T-helper 17 cell (primary cell): ENCODE measurements around the gene ATG2A. TPM values are rescaled to one million over a fixed set of nuclear protein-coding genes. Genes with fewer than 3 reads are reported as not detected.
A peak's percentile ranks its signal among the peaks of the same experiment; 100 is the strongest.
"Not testable (repeated sequence)": the region's sequence is repeated elsewhere in the genome, so short reads cannot be mapped to it uniquely, and the experiment has no call there.

Experiments used
- ATAC-seq: fragments of 150-1000 bp; cut with Tn5 transposase; 2 replicates; pipeline ENCODE4 v1.10.0; 2021; ENCODE audit warnings: mild to moderate bottlenecking, moderate library complexity
- DNase-seq, 3 donors: peaks; one replicate each; pipeline versions ENCODE4 v3.0.0 to v3.0.0-alpha.2; 2020 to 2021
- H3K9me3 ChIP-seq: one replicate; pipeline ENCODE4 v1.7.0; 2013; ENCODE audit warnings: low read length, mild to moderate bottlenecking; ENCODE audit not compliant: control insufficient read depth, poor library complexity, severe bottlenecking
- H3K27ac Mint-ChIP-seq: one replicate; pipeline ENCODE4 v1.8.0; 2022; ENCODE audit warnings: mild to moderate bottlenecking, moderate library complexity, mixed read lengths
- H3K27me3 Mint-ChIP-seq: one replicate; pipeline ENCODE4 v1.8.0; 2022; ENCODE audit warnings: mixed read lengths
- H3K36me3 Mint-ChIP-seq: one replicate; pipeline ENCODE4 v1.8.0; 2022; ENCODE audit warnings: low read depth, mixed read lengths
- H3K4me1 Mint-ChIP-seq: one replicate; pipeline ENCODE4 v1.8.0; 2022; ENCODE audit warnings: mild to moderate bottlenecking, mixed read lengths
- H3K4me3 Mint-ChIP-seq: one replicate; pipeline ENCODE4 v1.8.0; 2022; ENCODE audit warnings: mild to moderate bottlenecking, moderate library complexity, mixed read lengths
- total RNA-seq, 4 donors: library from RNA in 2 of 4; stranded (reverse) in 2 of 4; gene quantifications; one replicate each; pipeline ENCODE4 v1.2.3 and lab custom pipeline; 2022 to 2026

Gene ATG2A
- total RNA-seq, 2 donors from 2014 or later: 161 to 226 TPM

DNA sequence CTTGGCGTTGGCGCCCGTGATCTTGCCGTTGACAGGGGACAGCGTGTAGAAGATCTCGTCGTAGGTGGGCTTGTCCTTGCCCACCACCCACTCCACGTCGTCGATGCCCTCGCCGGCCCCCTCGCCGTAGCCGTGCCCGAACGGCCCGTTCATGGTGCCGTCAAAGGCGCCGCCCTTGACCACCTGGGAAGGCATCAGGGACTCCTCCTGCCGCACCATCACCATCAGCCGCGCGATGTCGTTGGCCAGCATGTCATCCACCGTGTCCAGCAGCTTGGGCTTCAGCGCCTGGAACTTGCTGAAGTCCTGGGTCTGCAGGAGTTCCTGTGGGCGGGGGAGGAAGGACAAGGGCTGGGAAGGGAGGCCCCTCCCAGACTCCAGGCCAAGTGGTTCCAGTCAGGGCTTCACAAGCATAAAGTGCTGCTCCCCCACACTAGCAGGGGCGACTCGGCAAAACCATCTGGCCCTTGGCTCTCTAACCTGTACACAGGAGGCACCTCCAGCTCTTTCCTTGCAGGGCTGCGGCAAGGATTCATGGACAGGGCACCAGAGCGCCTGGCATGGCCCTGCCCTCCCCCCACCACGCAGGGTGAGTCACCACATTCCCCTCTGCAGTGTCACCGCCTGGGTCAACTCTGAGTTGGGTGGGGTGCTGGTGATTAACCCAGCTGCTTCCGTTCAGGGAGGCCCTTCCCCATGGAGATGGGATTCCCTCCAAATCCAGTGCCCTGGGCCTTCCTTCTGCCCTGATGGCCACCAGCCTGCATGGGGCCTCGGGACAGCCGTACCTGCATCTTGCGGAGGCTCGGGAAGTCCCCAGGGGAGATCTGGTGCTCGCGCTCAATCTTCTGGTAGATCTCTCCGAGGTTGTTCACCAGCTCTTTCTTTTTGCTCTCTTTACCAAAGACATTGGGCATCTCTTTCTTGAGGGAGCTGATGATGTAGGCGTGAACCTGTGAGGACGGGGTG is 62.2 kb downstream of the ATG2A start:
- H3K36me3 Mint-ChIP-seq: peaks cover 2% of the 10 kb centered on the region
- peak overlapping the region; percentile 83 for H3K4me3 Mint-ChIP-seq
- no peaks in the 10 kb centered on the region for H3K9me3 ChIP-seq
- peak overlapping the region; percentile 98 for H3K27ac Mint-ChIP-seq
- H3K4me1 Mint-ChIP-seq: peaks cover 73% of the 10 kb centered on the region
- H3K27me3 Mint-ChIP-seq: no peaks in the 10 kb centered on the region
- ATAC-seq: peak; percentile 16
- DNase-seq: peak in 1 of 3 donors; percentile 48

DNA sequence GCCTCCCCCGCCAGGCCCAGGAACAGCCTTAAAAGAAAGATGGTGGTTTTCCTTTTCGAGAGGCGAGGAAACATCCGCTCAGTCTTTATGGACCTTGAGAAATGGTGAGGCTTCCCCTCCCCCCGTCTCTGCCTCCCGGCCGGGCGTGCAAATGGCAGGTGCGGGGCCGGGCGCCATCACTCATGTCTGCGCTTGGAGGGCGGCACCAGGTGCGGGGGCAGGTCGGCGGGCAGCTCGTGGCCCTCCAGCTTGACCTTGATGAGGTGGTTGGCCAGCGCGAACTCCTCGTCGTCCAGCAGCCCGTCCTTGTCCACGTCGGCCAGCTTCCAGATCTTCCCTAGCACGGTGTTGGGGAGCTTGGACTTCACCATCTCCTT is 62.9 kb downstream of the ATG2A start:
- no peak for DNase-seq
- Mint-ChIP-seq H3K4me1 (peaks cover 70% of the 10 kb centered on the region), H3K27ac (peak overlapping the region; percentile 98), H3K27me3 (no peaks in the 10 kb centered on the region), H3K4me3 (peak overlapping the region; percentile 83), H3K36me3 (peaks cover 2% of the 10 kb centered on the region)
- no peak for ATAC-seq
- H3K9me3 ChIP-seq: no peaks in the 10 kb centered on the region

DNA sequence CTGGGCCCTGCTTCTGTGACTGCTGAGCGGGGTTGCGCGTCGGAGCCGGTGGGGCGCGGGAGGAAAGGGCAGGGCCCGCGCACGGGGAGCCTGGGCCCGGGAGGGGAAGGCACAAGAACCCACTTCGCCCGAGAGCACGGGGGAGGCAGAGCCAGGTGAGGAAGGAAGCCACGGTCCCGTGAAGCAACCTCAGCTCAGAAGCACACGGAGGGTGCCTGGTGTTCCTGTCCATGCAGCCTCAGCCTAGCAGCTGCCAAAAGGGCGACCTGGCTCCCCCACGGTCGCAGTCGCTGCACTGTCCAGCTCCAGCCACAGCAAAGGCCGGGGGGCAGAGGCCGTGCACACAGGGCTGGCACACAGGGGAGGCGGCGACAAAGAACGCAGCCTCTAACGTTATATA is 63.3 kb downstream of the ATG2A start:
- peak overlapping the region; percentile 83 for H3K4me3 Mint-ChIP-seq
- H3K27me3 Mint-ChIP-seq: no peaks in the 10 kb centered on the region
- H3K27ac Mint-ChIP-seq: peak overlapping the region; percentile 98
- peaks cover 2% of the 10 kb centered on the region for H3K36me3 Mint-ChIP-seq
- no peaks in the 10 kb centered on the region for H3K9me3 ChIP-seq
- H3K4me1 Mint-ChIP-seq: peaks cover 67% of the 10 kb centered on the region
- ATAC-seq (peak; percentile 24), DNase-seq (no peak)

DNA sequence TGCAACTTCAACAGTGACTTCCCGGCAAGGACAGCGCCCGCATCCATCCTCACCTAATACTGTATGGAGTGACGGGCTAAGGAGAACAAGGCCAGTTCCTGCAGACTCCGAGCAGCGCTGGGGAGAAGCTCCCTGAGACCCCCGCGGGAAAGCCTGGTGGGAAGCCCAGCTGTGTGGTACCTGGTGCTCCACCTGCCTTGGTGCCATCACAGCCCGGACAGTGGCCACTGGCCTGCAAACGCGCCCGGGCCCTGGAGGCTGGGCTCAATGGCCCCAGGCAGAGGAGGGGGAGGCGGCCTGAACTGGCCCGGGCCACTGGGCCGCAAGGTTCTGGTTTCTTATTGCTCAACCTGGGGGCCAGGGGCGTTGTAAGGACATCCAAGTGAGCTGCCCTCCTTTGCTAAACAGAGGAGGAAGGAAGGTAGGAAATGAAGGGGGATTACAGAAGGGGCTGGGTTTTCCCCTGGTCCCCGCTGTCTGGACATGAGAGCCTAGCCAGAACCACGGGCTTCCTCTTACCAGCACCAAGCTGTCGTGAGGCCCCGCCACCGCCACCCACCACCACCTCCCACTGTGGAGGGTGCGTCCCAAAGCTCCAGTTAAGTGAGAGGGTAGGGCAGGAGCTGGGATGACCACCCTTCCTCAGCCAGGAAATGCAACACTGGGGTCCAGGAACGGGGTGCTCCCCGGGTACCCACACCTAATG is 64.1 kb downstream of the ATG2A start:
- Mint-ChIP-seq H3K27ac (peak overlapping the region; percentile 98), H3K27me3 (no peaks in the 10 kb centered on the region), H3K36me3 (peaks cover 2% of the 10 kb centered on the region), H3K4me1 (peaks cover 70% of the 10 kb centered on the region), H3K4me3 (peak overlapping the region; percentile 83)
- ATAC-seq (peak; percentile 6), DNase-seq (no peak)
- H3K9me3 ChIP-seq: no peaks in the 10 kb centered on the region

- H3K27me3 Mint-ChIP-seq: no peaks in the 10 kb centered on the region
- no peaks in the 10 kb centered on the region for H3K9me3 ChIP-seq
- H3K36me3 Mint-ChIP-seq: peaks cover 2% of the 10 kb centered on the region
- H3K27ac Mint-ChIP-seq: peak overlapping the region; percentile 98
- peaks cover 70% of the 10 kb centered on the region for H3K4me1 Mint-ChIP-seq
- H3K4me3 Mint-ChIP-seq: peak overlapping the region; percentile 80
- DNase-seq (no peak), ATAC-seq (peak; percentile 4)
Observed at GRCh38 chr11:64851831-64852351, 65.1 kb downstream of the ATG2A start.

GRCh38 chr11:64850979-64851567 is 65.9 kb downstream of the ATG2A start:
- DNase-seq: peak; percentile 53 to 65 (median 53)
- no peaks in the 10 kb centered on the region for H3K9me3 ChIP-seq
- H3K36me3 Mint-ChIP-seq: peaks cover 2% of the 10 kb centered on the region
- H3K4me1 Mint-ChIP-seq: peaks cover 65% of the 10 kb centered on the region
- ATAC-seq: peak; percentile 71
- peak overlapping the region; percentile 80 for H3K4me3 Mint-ChIP-seq
- H3K27ac Mint-ChIP-seq: peak overlapping the region; percentile 98
- H3K27me3 Mint-ChIP-seq: no peaks in the 10 kb centered on the region

- peak overlapping the region; percentile 98 for H3K27ac Mint-ChIP-seq
- no peaks in the 10 kb centered on the region for H3K27me3 Mint-ChIP-seq
- ATAC-seq (no peak), DNase-seq (no peak)
- H3K36me3 Mint-ChIP-seq: no peaks in the 10 kb centered on the region
- H3K4me3 Mint-ChIP-seq: no peak overlapping the region
- peaks cover 56% of the 10 kb centered on the region for H3K4me1 Mint-ChIP-seq
- H3K9me3 ChIP-seq: no peaks in the 10 kb centered on the region
Observed at GRCh38 chr11:64849598-64850356, 67.2 kb downstream of the ATG2A start.

DNA sequence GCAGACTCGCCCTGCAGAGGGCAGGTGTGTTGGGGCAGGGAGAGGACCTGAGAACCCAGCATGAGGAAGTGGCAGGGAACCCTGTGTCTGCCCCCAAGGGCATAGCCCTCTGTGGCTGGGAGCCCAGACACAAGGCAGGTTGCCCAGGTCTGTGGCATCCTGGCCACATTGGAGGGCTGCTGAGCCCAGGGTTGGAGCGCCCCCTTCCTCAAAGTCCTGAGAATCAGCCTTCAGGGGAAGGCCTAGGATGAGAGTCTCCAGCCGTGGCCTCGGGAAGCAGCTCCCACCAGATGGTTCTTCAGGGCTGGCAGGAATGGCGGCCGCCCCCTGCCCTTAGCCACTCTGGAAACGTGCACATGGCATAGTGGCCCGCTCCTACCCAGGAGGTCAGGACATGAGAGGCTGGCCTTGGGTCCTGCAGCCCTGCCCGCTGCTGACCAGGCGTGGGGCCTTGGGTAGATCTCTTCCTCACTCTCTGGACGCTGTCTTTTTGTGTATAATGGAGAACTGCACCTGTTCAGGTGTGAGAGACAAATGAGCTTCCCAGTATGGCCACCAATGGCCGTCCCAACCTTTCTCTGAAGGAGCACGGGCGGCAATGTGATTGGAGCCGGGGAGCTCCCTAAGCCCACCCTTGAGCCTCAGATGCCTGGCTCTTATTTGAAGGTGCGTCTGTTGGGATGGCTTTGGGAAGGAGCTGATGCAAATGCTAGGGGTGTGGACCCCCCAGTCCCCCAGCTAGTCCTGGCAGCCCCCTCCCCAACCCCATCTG is 68.0 kb downstream of the ATG2A start:
- H3K27ac Mint-ChIP-seq: peak overlapping the region; percentile 98
- no peaks in the 10 kb centered on the region for H3K36me3 Mint-ChIP-seq
- no peaks in the 10 kb centered on the region for H3K27me3 Mint-ChIP-seq
- DNase-seq: no peak
- ATAC-seq: no peak
- no peaks in the 10 kb centered on the region for H3K9me3 ChIP-seq
- H3K4me3 Mint-ChIP-seq: no peak overlapping the region
- peaks cover 50% of the 10 kb centered on the region for H3K4me1 Mint-ChIP-seq

GRCh38 chr11:64848214-64848825 is 68.7 kb downstream of the ATG2A start:
- ATAC-seq (no peak), DNase-seq (no peak)
- H3K9me3 ChIP-seq: no peaks in the 10 kb centered on the region
- H3K27ac Mint-ChIP-seq: peak overlapping the region; percentile 41
- no peaks in the 10 kb centered on the region for H3K27me3 Mint-ChIP-seq
- no peak overlapping the region for H3K4me3 Mint-ChIP-seq
- H3K4me1 Mint-ChIP-seq: peaks cover 46% of the 10 kb centered on the region
- no peaks in the 10 kb centered on the region for H3K36me3 Mint-ChIP-seq

- H3K4me3 Mint-ChIP-seq: no peak overlapping the region
- H3K27ac Mint-ChIP-seq: peak overlapping the region; percentile 9
Observed at GRCh38 chr11:64846998-64847666, 69.9 kb downstream of the ATG2A start.

GRCh38 chr11:64845776-64846129 is 71.3 kb downstream of the ATG2A start:
- peak overlapping the region; percentile 41 for H3K27ac Mint-ChIP-seq
- not testable (repeated sequence) for H3K27me3 Mint-ChIP-seq, DNase-seq

More at GRCh38 chr11:64846998-64847666, 69.9 kb downstream of the ATG2A start:
- Mint-ChIP-seq H3K27me3 (no peaks in the 10 kb centered on the region), H3K36me3 (no peaks in the 10 kb centered on the region), H3K4me1 (peaks cover 36% of the 10 kb centered on the region)
- no peaks in the 10 kb centered on the region for H3K9me3 ChIP-seq
- peak; percentile 85 to 93 (median 93) for DNase-seq
- ATAC-seq: peak; percentile 63

More at GRCh38 chr11:64845776-64846129, 71.3 kb downstream of the ATG2A start:
- not testable (repeated sequence) for H3K9me3 ChIP-seq, ATAC-seq, H3K36me3 Mint-ChIP-seq
- peaks cover 25% of the 10 kb centered on the region for H3K4me1 Mint-ChIP-seq
- peak overlapping the region; percentile 41 for H3K4me3 Mint-ChIP-seq
